Mesodermal cell (in vitro differentiated cells): ENCODE data around the gene GPR132.

Source experiments
- H3K27ac ChIP-seq: 2 replicates; pipeline ENCODE4 v1.7.0; 2013; ENCODE audit warnings: mild to moderate bottlenecking, low read depth, low read length, moderate library complexity; ENCODE audit not compliant: severe bottlenecking
- H3K36me3 ChIP-seq: 2 replicates; pipeline ENCODE4 v1.7.1; 2013; ENCODE audit warnings: mild to moderate bottlenecking, low read length, moderate library complexity; ENCODE audit not compliant: control insufficient read depth, insufficient read depth
- H3K4me1 ChIP-seq: one replicate; pipeline ENCODE4 v1.7.1; 2013; ENCODE audit warnings: mild to moderate bottlenecking, low read length; ENCODE audit not compliant: insufficient read depth, control insufficient read depth, poor library complexity, severe bottlenecking
- H3K4me3 ChIP-seq: 2 replicates; pipeline ENCODE4 v1.7.0; 2013; ENCODE audit warnings: low read length, control low read depth, mild to moderate bottlenecking; ENCODE audit not compliant: insufficient read depth, poor library complexity, severe bottlenecking; ENCODE audit errors: extremely low read depth
- H3K9me3 ChIP-seq: 2 replicates; pipeline ENCODE4 v1.7.1; 2013; ENCODE audit warnings: mild to moderate bottlenecking, low read length, moderate library complexity; ENCODE audit not compliant: control insufficient read depth
- WGBS, 2 experiments: methylation state at CpG; one replicate each; pipeline ENCODE4 v1.1.5; 2013; ENCODE audit warnings: missing lambda C conversion rate in 2 of 2; ENCODE audit not compliant: insufficient coverage in 2 of 2; 5-methylcytosine and 5-hydroxymethylcytosine counted together

Gene GPR132

DNA sequence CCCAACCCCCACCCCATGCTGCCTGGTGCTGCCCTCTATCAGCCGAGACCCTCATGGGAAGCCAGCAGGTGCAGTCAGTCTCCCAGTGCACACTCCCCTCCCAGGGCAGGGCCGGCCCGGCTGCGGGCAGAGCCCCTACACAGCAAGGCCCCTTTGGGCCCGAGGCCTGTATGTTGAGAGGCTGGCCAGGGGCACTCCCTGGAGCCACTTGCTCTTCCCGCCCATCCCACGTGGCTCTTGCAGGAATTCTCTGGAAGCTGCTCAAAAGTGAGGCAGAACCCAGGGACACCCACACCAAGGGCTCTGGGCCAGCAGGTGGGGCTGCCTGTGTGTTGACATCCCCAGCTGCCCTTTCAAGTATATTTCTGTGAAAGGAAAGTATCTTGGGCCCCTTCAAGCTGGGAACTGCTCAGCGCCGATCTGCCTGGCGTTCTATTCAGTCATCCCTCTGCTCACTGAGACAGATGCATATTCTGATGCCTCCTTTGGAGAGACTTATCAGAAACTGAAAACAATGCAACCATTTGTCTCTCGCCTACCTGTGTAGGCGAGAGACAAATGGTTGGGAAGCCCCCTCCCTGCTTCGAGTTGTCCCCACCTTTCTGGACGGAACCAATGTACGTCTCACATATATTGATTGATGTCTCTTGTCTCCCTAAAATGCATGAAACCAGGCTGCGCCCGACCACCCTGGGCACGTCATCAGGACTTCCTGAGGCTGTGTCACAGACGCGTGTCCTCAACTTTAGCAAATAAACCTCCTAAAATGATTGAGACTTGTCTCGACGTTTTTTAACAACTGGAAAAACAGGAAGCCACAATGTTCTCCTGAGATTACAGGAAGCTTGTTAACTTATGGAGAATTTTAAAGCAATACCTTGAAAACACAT, 6.0 kb downstream of the GPR132 start:
- WGBS, 2 experiments = 87% methylated on average over 18 to 21 of the region's 22 CpGs
- Histone ChIP-seq H3K4me1 (peaks cover 18% of the 10 kb centered on the region), H3K36me3 (no peaks in the 10 kb centered on the region), H3K27ac (no peak overlapping the region), H3K4me3 (no peak overlapping the region), H3K9me3 (no peaks in the 10 kb centered on the region)

DNA sequence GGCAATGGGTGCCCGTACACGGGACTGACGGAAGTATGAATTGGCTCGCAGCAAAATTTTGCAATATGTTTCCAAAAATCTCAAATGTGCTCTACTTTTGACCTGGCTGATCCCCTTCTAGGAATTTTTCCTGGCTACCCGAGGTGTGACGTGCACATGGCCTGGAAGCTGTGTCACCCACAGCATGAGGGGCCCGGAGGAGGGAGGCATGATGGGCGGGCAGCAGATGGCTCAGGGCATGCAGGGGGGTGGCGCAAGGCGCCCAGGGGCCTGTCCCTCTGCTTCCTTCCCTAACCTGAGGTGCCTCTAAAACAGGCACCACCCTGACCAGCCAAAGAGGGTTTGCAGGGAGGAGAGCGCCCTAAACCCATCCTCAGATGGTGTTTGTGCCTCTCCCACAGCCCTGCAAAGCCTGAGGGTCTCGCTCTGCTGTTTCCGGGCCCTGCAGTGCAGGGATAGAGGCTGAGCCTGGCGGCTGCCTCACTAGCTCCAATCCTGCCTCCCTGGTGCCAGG, 6.7 kb downstream of the GPR132 start:
- peaks cover 18% of the 10 kb centered on the region for H3K4me1 ChIP-seq
- 93 to 95% methylated on average over 10 to 14 of the region's 14 CpGs for WGBS, 2 experiments
- H3K9me3 ChIP-seq = no peaks in the 10 kb centered on the region
- no peaks in the 10 kb centered on the region for H3K36me3 ChIP-seq
- H3K4me3 ChIP-seq = no peak overlapping the region
- no peak overlapping the region for H3K27ac ChIP-seq

DNA sequence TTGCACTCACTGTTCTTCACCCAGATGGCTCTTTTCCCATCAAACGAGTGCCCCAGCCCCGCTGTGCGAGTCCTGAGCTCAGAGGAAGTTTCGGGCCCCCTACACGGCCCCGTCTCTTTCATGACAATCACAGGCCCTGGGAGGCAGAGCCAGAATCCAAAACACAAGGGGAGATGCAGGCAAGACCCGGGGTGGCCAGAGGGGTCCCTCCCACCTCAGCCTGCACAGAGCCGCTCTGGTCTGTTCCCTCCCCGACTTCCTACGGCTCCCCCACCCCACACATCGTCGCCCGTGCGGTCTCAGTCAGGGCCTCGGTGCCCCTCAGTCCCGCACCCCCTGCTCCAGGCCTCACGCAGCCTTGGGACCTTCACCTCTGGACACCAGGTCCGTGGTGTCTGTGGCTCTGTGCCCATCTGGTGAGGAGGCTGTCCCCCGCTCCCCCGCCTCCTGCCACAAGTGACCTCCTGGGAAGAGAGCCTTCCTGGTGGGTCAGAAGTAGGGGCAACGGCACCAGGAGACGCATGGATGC, 8.9 kb downstream of the GPR132 start:
- Histone ChIP-seq H3K4me1 (peaks cover 15% of the 10 kb centered on the region), H3K27ac (no peak overlapping the region), H3K36me3 (no peaks in the 10 kb centered on the region), H3K9me3 (no peaks in the 10 kb centered on the region), H3K4me3 (no peak overlapping the region)
- WGBS, 2 experiments = 61 to 62% methylated on average over 18 to 19 of the region's 22 CpGs

DNA sequence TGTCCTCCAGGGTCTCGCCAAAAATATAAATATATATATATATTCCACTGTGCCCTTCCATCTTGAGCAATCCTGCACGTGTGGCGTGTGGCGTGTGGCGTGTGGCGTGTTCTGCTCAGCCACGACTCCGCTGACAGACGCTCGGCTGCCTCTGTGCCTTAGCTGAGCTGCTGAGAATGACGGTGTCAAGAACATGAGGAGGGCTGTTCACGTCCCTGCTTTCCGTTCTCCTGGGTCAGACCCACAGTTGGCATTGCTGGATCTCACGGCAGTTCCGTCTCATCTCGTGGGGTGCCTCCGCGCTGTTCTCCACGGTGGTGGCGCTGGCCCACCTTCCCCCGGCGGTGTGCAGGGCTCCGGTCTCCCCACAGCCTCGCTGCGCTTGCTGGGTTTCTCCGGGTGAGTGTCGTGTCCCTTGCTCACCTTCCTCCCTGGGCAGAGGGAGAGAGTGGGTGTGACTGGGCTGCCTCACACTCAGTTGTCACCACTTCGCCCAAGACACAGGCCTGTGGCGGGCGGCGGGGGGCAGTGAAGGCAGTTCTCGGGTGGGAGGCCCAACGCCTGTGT, 9.4 kb downstream of the GPR132 start:
- Histone ChIP-seq H3K4me3 (no peak overlapping the region), H3K36me3 (no peaks in the 10 kb centered on the region), H3K9me3 (no peaks in the 10 kb centered on the region), H3K27ac (no peak overlapping the region), H3K4me1 (peaks cover 11% of the 10 kb centered on the region)
- 77 to 83% methylated on average over 24 to 28 of the region's 33 CpGs for WGBS, 2 experiments

DNA sequence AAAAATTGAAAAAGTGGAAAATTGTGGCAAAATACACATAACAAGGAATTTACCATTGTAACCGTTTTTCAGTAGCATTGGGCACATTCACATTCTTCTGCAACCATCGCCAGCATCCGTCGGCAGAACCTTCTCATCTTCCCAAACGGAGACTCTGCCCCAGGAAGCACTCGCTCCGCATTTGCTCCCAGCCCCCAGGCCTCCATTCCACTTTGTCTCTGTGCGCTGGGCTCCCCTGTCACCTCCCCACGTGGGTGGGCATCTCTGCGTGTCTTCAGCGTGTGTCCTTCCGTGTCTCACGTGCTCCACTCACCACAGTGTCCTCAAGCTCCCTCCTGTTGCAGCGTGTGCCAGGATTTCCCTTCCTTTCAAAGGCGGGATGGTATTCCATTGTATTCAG, 9.9 kb downstream of the GPR132 start:
- no peak overlapping the region for H3K4me3 ChIP-seq

DNA sequence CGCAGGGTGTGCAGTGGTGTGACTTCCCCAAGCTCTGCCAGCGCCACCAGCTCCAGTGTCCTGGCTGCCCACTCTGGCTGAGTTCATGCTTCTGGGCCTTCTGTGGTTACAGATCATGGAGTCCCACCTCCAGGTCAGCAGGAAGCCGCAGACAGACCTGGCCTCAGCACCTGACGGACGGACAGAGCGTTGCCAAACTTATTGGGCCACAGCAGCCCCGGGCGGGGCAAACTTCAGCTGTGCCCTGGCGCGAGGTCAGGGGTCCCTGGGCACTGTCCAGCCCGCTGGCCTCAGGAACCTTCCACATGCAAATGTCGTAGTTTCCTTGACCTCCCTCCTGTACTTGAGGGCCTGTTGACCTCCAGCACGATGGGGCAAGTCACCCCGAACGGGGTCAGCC, 11.2 kb downstream of the GPR132 start:
- WGBS, 2 experiments = 92 to 95% methylated on average over 13 to 14 of the region's 15 CpGs
- no peak overlapping the region for H3K4me3 ChIP-seq
- H3K4me1 ChIP-seq = peaks cover under 1% of the 10 kb centered on the region
- no peak overlapping the region for H3K27ac ChIP-seq
- H3K9me3 ChIP-seq = no peaks in the 10 kb centered on the region
- H3K36me3 ChIP-seq = no peaks in the 10 kb centered on the region

More for the DNA sequence above, 9.9 kb downstream of the GPR132 start:
- Histone ChIP-seq H3K4me1 (peaks cover 6% of the 10 kb centered on the region), H3K9me3 (no peaks in the 10 kb centered on the region), H3K36me3 (no peaks in the 10 kb centered on the region), H3K27ac (no peak overlapping the region)
- WGBS, 2 experiments = 86 to 91% methylated on average over 8 to 14 of the region's 15 CpGs

DNA sequence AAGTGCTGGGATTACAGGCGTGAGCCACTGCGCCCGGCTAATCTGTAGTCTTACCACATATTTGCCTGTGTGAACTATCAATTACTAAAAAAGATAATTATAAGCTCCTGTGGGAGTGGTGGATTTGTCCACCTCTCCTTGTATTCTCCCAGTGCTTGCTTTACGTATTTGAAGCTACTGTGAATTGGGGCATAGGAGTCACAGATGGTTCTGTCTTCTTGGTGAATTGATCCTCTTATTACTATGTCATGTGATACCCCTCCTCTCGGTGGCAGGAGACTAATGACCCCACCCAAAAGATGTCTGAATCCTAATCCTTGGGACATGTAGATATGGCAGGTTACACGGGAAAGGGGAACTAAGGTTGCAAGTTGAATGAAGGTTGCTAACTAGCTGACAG, 11.8 kb downstream of the GPR132 start:
- H3K4me1 ChIP-seq = no peaks in the 10 kb centered on the region
- no peak overlapping the region for H3K27ac ChIP-seq
- H3K36me3 ChIP-seq = no peaks in the 10 kb centered on the region
- H3K4me3 ChIP-seq = no peak overlapping the region
- WGBS, 2 experiments = 57 to 93% methylated on average over 1 to 2 of the region's 6 CpGs
- no peaks in the 10 kb centered on the region for H3K9me3 ChIP-seq

DNA sequence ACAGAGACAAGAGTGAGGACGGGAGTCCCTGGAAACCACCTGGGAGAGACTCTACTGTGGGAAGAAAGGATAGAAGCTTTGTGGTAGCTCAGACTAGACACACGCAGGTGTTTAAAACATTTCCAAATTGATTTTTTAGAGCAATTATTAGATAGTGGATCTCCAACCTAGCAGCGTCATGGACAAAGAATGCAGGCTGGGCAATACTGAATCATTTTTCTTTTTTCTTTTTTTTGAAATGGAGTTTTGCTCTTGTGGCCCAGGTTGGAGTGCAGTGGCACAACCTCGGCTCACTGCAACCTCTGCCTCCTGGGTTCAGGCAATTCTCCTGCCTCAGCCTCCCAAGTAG, 13.1 kb downstream of the GPR132 start:
- WGBS, 2 experiments = 90 to 93% methylated on average over 3 to 4 of the region's 4 CpGs
- Histone ChIP-seq H3K27ac (no peak overlapping the region), H3K9me3 (no peaks in the 10 kb centered on the region), H3K4me3 (no peak overlapping the region), H3K36me3 (no peaks in the 10 kb centered on the region), H3K4me1 (no peaks in the 10 kb centered on the region)

DNA sequence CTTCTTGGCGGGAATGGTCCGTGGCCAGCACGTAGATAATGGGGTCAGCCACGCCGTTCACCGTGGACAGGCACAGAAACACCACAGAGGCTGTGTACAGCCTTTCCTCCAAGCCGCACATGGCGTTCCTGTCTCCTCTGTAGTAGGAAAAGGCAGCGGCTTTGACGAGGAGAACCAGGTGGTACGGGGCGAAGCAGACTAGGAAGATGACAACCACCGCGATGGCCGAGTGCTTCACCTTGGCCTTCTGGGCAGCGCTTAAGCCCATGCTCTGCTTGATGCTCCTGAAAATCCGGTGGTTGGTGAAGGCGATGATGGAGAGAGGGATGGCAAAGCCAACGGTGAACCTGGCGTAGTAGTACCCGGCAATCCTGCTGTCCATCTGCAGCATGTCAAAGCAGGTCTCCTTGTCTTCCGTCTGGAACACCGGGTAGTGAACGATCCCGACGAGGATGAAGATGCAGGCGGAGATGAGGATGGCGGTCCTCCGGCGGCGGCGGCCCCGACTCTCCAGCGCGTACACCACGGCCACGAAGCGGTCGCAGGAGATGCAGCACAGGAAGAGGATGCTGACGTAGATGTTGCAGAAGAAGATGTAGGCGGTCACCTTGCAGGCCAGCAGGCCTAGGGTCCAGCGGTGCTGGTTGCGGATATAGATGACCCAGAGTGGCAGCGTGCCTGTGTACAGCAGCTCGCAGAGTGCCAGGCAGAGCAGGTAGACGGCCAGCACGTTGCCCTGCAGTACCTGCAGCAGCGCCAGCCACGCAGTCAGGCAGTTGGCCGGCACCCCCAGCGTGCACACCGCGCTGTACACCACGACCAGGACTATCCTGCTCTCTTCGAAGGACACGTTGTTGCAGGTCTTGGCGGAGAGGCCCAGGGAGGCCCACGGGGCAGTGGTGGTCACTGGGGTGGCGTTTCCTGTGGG, 13.8 kb downstream of the GPR132 start:
- no peak overlapping the region for H3K4me3 ChIP-seq

DNA sequence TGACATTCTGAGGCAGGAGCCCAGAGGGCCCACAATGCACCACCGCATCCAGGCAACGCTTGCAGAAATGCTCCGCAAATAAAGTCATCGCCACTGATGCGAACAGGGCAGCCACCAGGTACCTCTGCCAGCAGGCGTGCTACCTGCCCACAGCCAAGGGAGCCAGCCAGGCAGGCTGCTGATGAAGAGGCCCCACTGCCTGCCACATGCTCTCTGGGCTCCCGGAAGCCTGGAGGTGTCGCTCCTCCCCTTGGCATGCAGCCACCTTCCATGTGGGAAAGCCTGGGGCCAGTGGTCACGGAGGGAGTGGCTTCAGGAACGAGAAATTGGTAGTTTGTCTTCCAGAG, 14.7 kb downstream of the GPR132 start:
- H3K27ac ChIP-seq = no peak overlapping the region
- 90 to 94% methylated on average over 10 of the region's 10 CpGs for WGBS, 2 experiments
- H3K4me1 ChIP-seq = no peaks in the 10 kb centered on the region
- H3K9me3 ChIP-seq = no peaks in the 10 kb centered on the region
- no peak overlapping the region for H3K4me3 ChIP-seq
- H3K36me3 ChIP-seq = no peaks in the 10 kb centered on the region

More for the DNA sequence above, 13.8 kb downstream of the GPR132 start:
- no peak overlapping the region for H3K27ac ChIP-seq
- H3K9me3 ChIP-seq = no peaks in the 10 kb centered on the region
- WGBS, 2 experiments = 94 to 95% methylated on average over 58 to 59 of the region's 59 CpGs
- no peaks in the 10 kb centered on the region for H3K4me1 ChIP-seq
- no peaks in the 10 kb centered on the region for H3K36me3 ChIP-seq
